Mammary epithelial cell (primary cell): ENCODE data around the gene OSBPL5.

Experiments
- CTCF ChIP-seq, 2 donors: IDR thresholded peaks in 1 of 2; conservative IDR thresholded peaks in 1 of 2; 2 replicates each; pipeline ENCODE4 v1.5.1; 2011 to 2012; ENCODE audit warnings: inconsistent platforms in 2 of 2, low read length in 2 of 2, mild to moderate bottlenecking in 2 of 2, control low read depth in 1 of 2, low read depth in 1 of 2; ENCODE audit not compliant: insufficient read depth in 1 of 2; ENCODE audit errors: extremely low read depth in 1 of 2
- EZH2 ChIP-seq: IDR thresholded peaks from 2 replicates; pipeline ENCODE4 v1.6.1; 2012; ENCODE audit warnings: low read length, inconsistent platforms, borderline replicate concordance

DNA sequence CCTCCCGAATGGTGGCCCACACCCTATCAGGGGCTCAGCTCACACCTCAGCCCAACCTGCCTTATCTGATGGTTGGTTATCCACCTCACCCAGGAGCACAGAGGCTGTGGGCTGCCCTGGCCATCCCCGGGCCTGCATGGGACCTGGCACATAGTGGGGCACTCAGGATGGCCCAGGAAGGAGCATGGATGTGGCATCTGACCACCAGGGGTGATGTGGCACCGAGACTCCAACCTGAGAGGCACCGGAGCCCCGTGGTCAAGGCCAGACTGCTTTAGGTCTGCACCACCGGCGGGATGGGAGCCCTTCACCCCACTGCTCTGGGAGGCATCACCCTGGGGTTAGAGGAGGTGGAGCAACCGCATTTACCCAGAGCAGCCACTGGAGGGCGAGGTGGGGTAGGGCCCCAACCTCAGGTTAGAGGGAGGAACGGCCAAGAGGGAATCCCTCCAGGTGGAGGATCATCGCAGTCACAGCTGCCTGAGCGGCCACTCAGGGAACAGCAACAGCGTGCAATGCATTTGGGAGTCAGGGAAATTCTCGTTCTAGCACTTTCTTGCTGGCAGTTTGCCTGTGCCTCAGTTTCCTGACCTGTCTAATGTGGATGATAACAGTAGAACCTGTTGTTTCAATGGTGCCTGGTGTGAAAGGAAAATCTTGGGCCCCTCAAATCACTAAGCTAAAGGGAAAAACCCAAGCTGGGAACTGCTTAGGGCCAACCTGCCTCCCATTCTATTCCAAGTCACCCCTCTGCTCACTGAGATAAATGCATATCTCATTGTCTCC lies 55.0 kb downstream of the OSBPL5 start:
- no peak for TF ChIP-seq EZH2
- peak; percentile 61 to 77 for TF ChIP-seq CTCF (conservative IDR thresholded peaks at IDR 0.05 in 1 of 2, IDR thresholded peaks at IDR 0.05 in 1 of 2; ENCODE audit: extremely low read depth in 1 of 2, insufficient read depth in 1 of 2, low read depth in 1 of 2, low read length in 2 of 2)
